Natural killer cell (primary cell): ENCODE data around the gene PALM. TPM values are rescaled to one million over a fixed set of nuclear protein-coding genes. Genes with fewer than 3 reads are reported as not detected.

Experiments
- ATAC-seq, 3 donors: fragments of 150-1000 bp in 2 of 3; fragments of 200-7000 bp in 1 of 3; cut with Tn5 transposase; 1 replicate in 1 of 3; 2 replicates in 2 of 3; pipeline ENCODE4 v1.10.0; 2021; ENCODE audit warnings: mild to moderate bottlenecking in 2 of 3, moderate library complexity in 2 of 3
- DNase-seq, 2 donors: peaks; one replicate each; pipeline versions ENCODE4 v3.0.0 to v3.0.0-alpha.2; 2013 to 2021; ENCODE audit warnings: mixed read lengths in 1 of 2
- H3K27ac ChIP-seq: one replicate; pipeline ENCODE4 v1.5.1; 2013; ENCODE audit warnings: mild to moderate bottlenecking, low read length
- H3K27me3 ChIP-seq: one replicate; pipeline ENCODE4 v1.6.1; 2013; ENCODE audit warnings: low read length; ENCODE audit not compliant: control insufficient read depth, insufficient read depth
- H3K36me3 ChIP-seq: one replicate; pipeline ENCODE4 v1.6.1; 2013; ENCODE audit warnings: low read length; ENCODE audit not compliant: control insufficient read depth, insufficient read depth
- H3K4me1 ChIP-seq: one replicate; pipeline ENCODE4 v1.6.1; 2013; ENCODE audit warnings: low read length; ENCODE audit not compliant: control insufficient read depth, insufficient read depth
- H3K4me3 ChIP-seq: one replicate; pipeline ENCODE4 v1.5.1; 2013; ENCODE audit warnings: low read length
- H3K9me3 ChIP-seq: one replicate; pipeline ENCODE4 v1.6.1; 2013; ENCODE audit warnings: low read length; ENCODE audit not compliant: control insufficient read depth, insufficient read depth
- H3K27ac Mint-ChIP-seq, 2 donors: one replicate each; pipeline ENCODE4 v1.8.0; 2022; ENCODE audit warnings: mild to moderate bottlenecking in 2 of 2, mixed read lengths in 2 of 2, moderate library complexity in 1 of 2
- H3K27me3 Mint-ChIP-seq, 2 donors: one replicate each; pipeline ENCODE4 v1.8.0; 2022; ENCODE audit warnings: low read depth in 2 of 2, mixed read lengths in 2 of 2
- H3K36me3 Mint-ChIP-seq: one replicate; pipeline ENCODE4 v1.8.0; 2022; ENCODE audit warnings: mixed read lengths
- H3K4me1 Mint-ChIP-seq, 2 donors: one replicate each; pipeline ENCODE4 v1.8.0; 2022; ENCODE audit warnings: mixed read lengths in 2 of 2
- H3K4me3 Mint-ChIP-seq: one replicate; pipeline ENCODE4 v1.8.0; 2022; ENCODE audit warnings: mild to moderate bottlenecking, moderate library complexity, mixed read lengths
- H3K9me3 Mint-ChIP-seq, 2 donors: one replicate each; pipeline ENCODE4 v1.8.0; 2022; ENCODE audit warnings: mixed read lengths in 2 of 2
- CTCF ChIP-seq: fragments of 200-600 bp; IDR thresholded peaks from one replicate; pipeline ENCODE4 v1.8.0; 2022; ENCODE audit warnings: antibody characterized with exemption
- WGBS: methylation state at CpG from one replicate; pipeline ENCODE4 v1.1.7; 2013; ENCODE audit warnings: missing lambda C conversion rate; ENCODE audit not compliant: insufficient coverage; 5-methylcytosine and 5-hydroxymethylcytosine counted together
- intact Hi-C: fragments of 100-400 bp; cut with micrococcal nuclease; formaldehyde crosslinking; loops from one replicate; pipeline ENCODE4 v1.14.2; 2022
- total RNA-seq, 4 donors: library from RNA; stranded (reverse); fragments of 120-200 nt in 1 of 4; gene quantifications; one replicate each; pipeline versions ENCODE4 v1.2.3 to v1.2.4, GENCODE V29; 2013 to 2022

PALM gene
- total RNA-seq, 3 donors from 2014 or later (not counting 1 experiment from before 2014, with no cell fraction given): 0.59 to 1.0 TPM; not detected in 1

GRCh38 chr19:756821-757688, 48.3 kb downstream of the PALM start:
- ATAC-seq: no peak
- Mint-ChIP-seq H3K4me3 (no peak overlapping the region), H3K27me3 (no peaks in the 10 kb centered on the region)

GRCh38 chr19:757811-758668, 49.3 kb downstream of the PALM start:
- no peaks in the 10 kb centered on the region for H3K4me1 Mint-ChIP-seq
- no peak overlapping the region for H3K4me3 ChIP-seq
- no peaks in the 10 kb centered on the region for H3K4me1 ChIP-seq
- H3K27me3 ChIP-seq: no peaks in the 10 kb centered on the region
- H3K4me3 Mint-ChIP-seq: no peak overlapping the region
- H3K27me3 Mint-ChIP-seq: no peaks in the 10 kb centered on the region
- no peaks in the 10 kb centered on the region for H3K36me3 ChIP-seq
- H3K36me3 Mint-ChIP-seq: no peaks in the 10 kb centered on the region
- peaks cover 8% of the 10 kb centered on the region for H3K9me3 ChIP-seq
- no peak for ATAC-seq
- no peak overlapping the region for H3K27ac ChIP-seq
- DNase-seq: no peak
- no peak for TF ChIP-seq CTCF
- WGBS: 97% methylated on average over 50 of the region's 50 CpGs
- peaks cover 0 to 3% of the 10 kb centered on the region in 2 donors for H3K9me3 Mint-ChIP-seq
- H3K27ac Mint-ChIP-seq: no peak overlapping the region
- intact Hi-C loops: no loop called here

More at GRCh38 chr19:756821-757688, 48.3 kb downstream of the PALM start:
- H3K4me1 Mint-ChIP-seq: no peaks in the 10 kb centered on the region
- no peaks in the 10 kb centered on the region for H3K4me1 ChIP-seq
- no peaks in the 10 kb centered on the region for H3K27me3 ChIP-seq
- H3K36me3 Mint-ChIP-seq: no peaks in the 10 kb centered on the region
- H3K4me3 ChIP-seq: no peak overlapping the region
- intact Hi-C loops: no loop called here
- H3K9me3 Mint-ChIP-seq: peaks cover 0 to 3% of the 10 kb centered on the region in 2 donors
- H3K27ac Mint-ChIP-seq: no peak overlapping the region
- WGBS: 84% methylated on average over 36 of the region's 36 CpGs
- no peak for DNase-seq
- H3K9me3 ChIP-seq: peaks cover 8% of the 10 kb centered on the region
- no peak for TF ChIP-seq CTCF
- no peak overlapping the region for H3K27ac ChIP-seq
- H3K36me3 ChIP-seq: no peaks in the 10 kb centered on the region

- Histone ChIP-seq H3K9me3 (peaks cover 6% of the 10 kb centered on the region), H3K4me1 (no peaks in the 10 kb centered on the region), H3K27ac (no peak overlapping the region), H3K4me3 (no peak overlapping the region), H3K27me3 (no peaks in the 10 kb centered on the region), H3K36me3 (no peaks in the 10 kb centered on the region)
- Mint-ChIP-seq H3K27me3 (no peaks in the 10 kb centered on the region), H3K9me3 (peaks cover 0 to 3% of the 10 kb centered on the region in 2 donors), H3K4me3 (no peak overlapping the region), H3K27ac (no peak overlapping the region), H3K36me3 (no peaks in the 10 kb centered on the region), H3K4me1 (no peaks in the 10 kb centered on the region)
- intact Hi-C loops: no loop called here
- 98% methylated on average over 8 of the region's 10 CpGs for WGBS
- ATAC-seq (no peak), DNase-seq (no peak)
- TF ChIP-seq CTCF: no peak
Observed at GRCh38 chr19:763181-763580, 54.4 kb downstream of the PALM start.
